ENCODE results near the gene RAD9B. TPM values are rescaled to one million over a fixed set of nuclear protein-coding genes. Genes with fewer than 3 reads are reported as not detected.

RAD9B gene
- total and polyA plus RNA-seq, 9 of the 15 experiments (the other 6 are each of a cell fraction or from before 2014, with no cell fraction given), result 0.05 to 0.83 (median 0.32) TPM

GRCh38 chr12:110501752-110502738 is at the start of gene RAD9B, which contains the start of gene VPS29 (continued):
- TF ChIP-seq KAT8 (IDR thresholded peaks at IDR 0.05; ENCODE audit: low read depth), result no peak
- peak; percentile 29; the same call in 1 of the 2 replicates for TF ChIP-seq CBX5 (IDR thresholded peaks at IDR 0.05; ENCODE audit: borderline replicate concordance, low read depth)
- peak; percentile 87 for TF ChIP-seq SMAD3 (CRISPR knock-in tag; conservative IDR thresholded peaks at IDR 0.05)
- TF ChIP-seq CEBPB (tag; IDR thresholded peaks at IDR 0.05), result peak; percentile 93
- peak; percentile 70 for TF ChIP-seq HINFP (tag; conservative IDR thresholded peaks at IDR 0.05; ENCODE audit: low read depth)
- peak; percentile 96 for TF ChIP-seq SUPT5H (IDR thresholded peaks at IDR 0.05)
- peak; percentile 66 for TF ChIP-seq VEZF1 (CRISPR knock-in tag; IDR thresholded peaks at IDR 0.05)
- no peak; the same call in 1 of the 2 replicates for TF ChIP-seq REST (IDR thresholded peaks at IDR 0.05; ENCODE audit: borderline replicate concordance)
- TF ChIP-seq REST (CRISPR knock-in tag; IDR thresholded peaks at IDR 0.05; ENCODE audit: low read depth), result 0 out of 2 replicates have a peak, but pooled peaks have one; percentile 16
- TF ChIP-seq RBBP5 (IDR thresholded peaks at IDR 0.05; ENCODE audit: borderline replicate concordance, insufficient read depth, low read length, poor library complexity, severe bottlenecking), result peak; percentile 92
- no peak for TF ChIP-seq MXI1 (IDR thresholded peaks at IDR 0.05; ENCODE audit: low read depth, low read length)
- no peak for TF ChIP-seq PREB (CRISPR knock-in tag; IDR thresholded peaks at IDR 0.05)
- peak; percentile 87 for TF ChIP-seq TARDBP (IDR thresholded peaks at IDR 0.05)
- no peak for TF ChIP-seq U2AF2 (optimal IDR thresholded peaks at IDR 0.05; ENCODE audit: low read depth, low read length)
- TF ChIP-seq MCM3 (IDR thresholded peaks at IDR 0.05), result no peak

Measured in K562 (cell line).